GDM1 (cell line): ENCODE measurements around the gene ZNF473.
"Not testable (repeated sequence)": the region's sequence is repeated elsewhere in the genome, so short reads cannot be mapped to it uniquely, and the experiment has no call there.

Experiments used
- DNase-seq: peaks from one replicate; lab custom pipeline; 2025; lab: John Stamatoyannopoulos, UW

Gene ZNF473

GRCh38 chr19:50099696-50100095 lies 73.9 kb downstream of the ZNF473 start:
- DNase-seq, result not testable (repeated sequence)

DNA sequence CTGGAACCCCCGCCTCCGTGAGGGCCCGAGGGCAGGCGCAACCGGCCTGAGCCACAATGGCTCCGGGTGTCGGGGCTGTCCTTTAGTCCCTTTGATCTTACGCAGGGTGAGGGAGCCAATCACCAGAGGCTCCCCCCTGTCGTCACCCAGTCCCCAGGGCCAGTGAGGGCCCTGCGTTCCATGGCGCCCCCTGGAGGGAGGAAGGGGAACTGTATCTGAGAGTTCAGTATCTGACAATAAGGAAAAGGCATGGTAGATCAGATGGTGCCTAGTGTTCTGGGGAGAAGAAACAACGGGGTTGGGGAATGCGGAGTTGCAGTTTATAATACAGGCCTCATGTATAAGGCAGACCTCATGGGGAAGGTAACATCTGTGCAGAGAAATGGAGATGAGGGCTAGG lies 75.1 kb downstream of the ZNF473 start:
- not testable (repeated sequence) for DNase-seq
